Endothelial cell of umbilical vein (primary cell): ENCODE data around the gene CEP104.

Source experiments
- EZH2 ChIP-seq: IDR thresholded peaks from 2 replicates; pipeline ENCODE4 v1.6.1; 2012; ENCODE audit warnings: borderline replicate concordance, low read depth, mild to moderate bottlenecking, moderate library complexity, low read length, inconsistent platforms; ENCODE audit not compliant: severe bottlenecking
- JUN ChIP-seq: IDR thresholded peaks from 2 replicates; pipeline ENCODE4 v1.6.1; 2011; ENCODE audit warnings: borderline replicate concordance, low read depth; ENCODE audit not compliant: insufficient read length, insufficient read depth
- POLR2A ChIP-seq: IDR thresholded peaks from 2 replicates; pipeline ENCODE4 v1.6.1; 2012; ENCODE audit warnings: low read depth, mild to moderate bottlenecking, control low read depth, low read length
- POLR2AphosphoS5 ChIP-seq: IDR thresholded peaks from 2 replicates; pipeline ENCODE4 v1.6.1; 2012; ENCODE audit warnings: low read depth, mild to moderate bottlenecking, control low read depth, low read length, moderate library complexity; ENCODE audit not compliant: insufficient read depth
- TF ChIP-seq, protein P1 (sequence below), 2 donors: IDR thresholded peaks; 1 replicate in 1 of 2; 2 replicates in 1 of 2; pipeline ENCODE4 v1.5.1; 2011; ENCODE audit warnings: low read length in 2 of 2, mild to moderate bottlenecking in 2 of 2, moderate library complexity in 2 of 2, control low read depth in 1 of 2, inconsistent platforms in 1 of 2, low read depth in 1 of 2; ENCODE audit not compliant: insufficient read depth in 1 of 2; ENCODE audit errors: extremely low read depth in 1 of 2
- TF ChIP-seq, protein P2 (sequence below): IDR thresholded peaks from 2 replicates; pipeline ENCODE4 v1.6.1; 2011; ENCODE audit not compliant: insufficient read depth, insufficient read length

DNA sequence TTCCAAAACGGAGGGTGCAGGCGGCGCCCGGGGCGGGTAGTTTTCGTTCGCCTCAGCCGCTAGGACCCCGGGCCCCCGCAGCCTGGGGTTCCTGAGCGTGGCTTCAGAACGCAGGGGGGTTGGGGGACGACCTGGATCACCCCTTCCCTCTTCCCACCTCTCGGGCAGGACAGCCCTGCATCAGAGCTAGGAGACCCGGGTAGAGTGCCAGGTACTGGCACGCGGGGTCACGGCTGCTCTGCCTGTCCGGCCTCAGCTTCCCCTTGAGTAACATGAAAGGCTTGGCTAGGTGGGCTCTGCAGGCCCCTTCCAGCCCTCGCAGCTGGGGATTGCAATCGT is 749 bp upstream of the CEP104 start:
- TF ChIP-seq, protein P1, sequence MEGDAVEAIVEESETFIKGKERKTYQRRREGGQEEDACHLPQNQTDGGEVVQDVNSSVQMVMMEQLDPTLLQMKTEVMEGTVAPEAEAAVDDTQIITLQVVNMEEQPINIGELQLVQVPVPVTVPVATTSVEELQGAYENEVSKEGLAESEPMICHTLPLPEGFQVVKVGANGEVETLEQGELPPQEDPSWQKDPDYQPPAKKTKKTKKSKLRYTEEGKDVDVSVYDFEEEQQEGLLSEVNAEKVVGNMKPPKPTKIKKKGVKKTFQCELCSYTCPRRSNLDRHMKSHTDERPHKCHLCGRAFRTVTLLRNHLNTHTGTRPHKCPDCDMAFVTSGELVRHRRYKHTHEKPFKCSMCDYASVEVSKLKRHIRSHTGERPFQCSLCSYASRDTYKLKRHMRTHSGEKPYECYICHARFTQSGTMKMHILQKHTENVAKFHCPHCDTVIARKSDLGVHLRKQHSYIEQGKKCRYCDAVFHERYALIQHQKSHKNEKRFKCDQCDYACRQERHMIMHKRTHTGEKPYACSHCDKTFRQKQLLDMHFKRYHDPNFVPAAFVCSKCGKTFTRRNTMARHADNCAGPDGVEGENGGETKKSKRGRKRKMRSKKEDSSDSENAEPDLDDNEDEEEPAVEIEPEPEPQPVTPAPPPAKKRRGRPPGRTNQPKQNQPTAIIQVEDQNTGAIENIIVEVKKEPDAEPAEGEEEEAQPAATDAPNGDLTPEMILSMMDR (IDR thresholded peaks at IDR 0.05; ENCODE audit: extremely low read depth in 1 of 2, insufficient read depth in 1 of 2, low read depth in 1 of 2, low read length in 2 of 2), result no peak
- TF ChIP-seq, protein P2, sequence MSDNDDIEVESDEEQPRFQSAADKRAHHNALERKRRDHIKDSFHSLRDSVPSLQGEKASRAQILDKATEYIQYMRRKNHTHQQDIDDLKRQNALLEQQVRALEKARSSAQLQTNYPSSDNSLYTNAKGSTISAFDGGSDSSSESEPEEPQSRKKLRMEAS, result no peak
- TF ChIP-seq POLR2A (no peak), POLR2AphosphoS5 (no peak), EZH2 (no peak), JUN (no peak)
